WTC11 (cell line): ENCODE data around the gene SLC1A4.

Experiments
- AFF4 ChIP-seq: sonication (generic); formaldehyde crosslinking; IDR thresholded peaks from 2 replicates; pipeline ENCODE4 v1.8.1; 2023; ENCODE audit warnings: mild to moderate bottlenecking, missing genetic modification reagents, borderline replicate concordance
- ATF3 ChIP-seq: sonication (generic); formaldehyde crosslinking; conservative IDR thresholded peaks from 2 replicates; pipeline ENCODE4 v1.8.1; 2022; ENCODE audit warnings: mild to moderate bottlenecking, missing genetic modification reagents
- CTCF ChIP-seq: fragments of 200-600 bp; IDR thresholded peaks from 2 replicates; pipeline ENCODE4 v1.8.0; 2022; ENCODE audit warnings: antibody characterized with exemption
- ETV6 ChIP-seq: sonication (generic); formaldehyde crosslinking; IDR thresholded peaks from 2 replicates; pipeline ENCODE4 v1.8.1; 2022; ENCODE audit warnings: mild to moderate bottlenecking, missing genetic modification reagents
- MYBL2 ChIP-seq: sonication (generic); formaldehyde crosslinking; IDR thresholded peaks from 2 replicates; pipeline ENCODE4 v1.8.1; 2023; ENCODE audit warnings: mild to moderate bottlenecking, moderate library complexity, missing genetic modification reagents
- NFYB ChIP-seq: sonication (generic); formaldehyde crosslinking; conservative IDR thresholded peaks from 2 replicates; pipeline ENCODE4 v1.8.0; 2022; ENCODE audit warnings: low read depth, missing genetic modification reagents
- TP53 ChIP-seq: sonication (generic); formaldehyde crosslinking; IDR thresholded peaks from 2 replicates; pipeline ENCODE4 v1.8.1; 2023; ENCODE audit warnings: mild to moderate bottlenecking, missing genetic modification reagents
- USF1 ChIP-seq: sonication (generic); formaldehyde crosslinking; IDR thresholded peaks from 2 replicates; pipeline ENCODE4 v1.8.0; 2022; ENCODE audit warnings: mild to moderate bottlenecking, missing genetic modification reagents

DNA sequence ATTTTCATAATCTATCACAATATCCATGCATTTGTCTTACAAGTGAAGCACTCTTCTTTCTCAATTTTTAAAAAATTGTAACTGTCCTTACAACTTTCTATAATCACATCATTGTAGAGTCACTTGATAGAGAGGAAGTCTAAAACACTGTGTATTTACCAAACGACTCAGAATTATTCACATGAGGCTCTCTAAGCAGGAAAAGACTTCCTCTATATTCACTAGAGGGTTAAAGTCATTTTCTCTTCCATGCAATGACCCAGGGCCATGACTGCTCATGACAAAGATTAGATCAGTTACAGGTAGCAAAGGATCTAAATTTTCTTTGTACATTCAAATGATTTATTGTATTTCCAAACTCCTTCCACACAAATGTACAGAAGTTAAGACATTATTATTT is 9.0 kb upstream of the SLC1A4 start:
- TF ChIP-seq CTCF (no peak), TP53 (CRISPR knock-in tag) (no peak), ATF3 (CRISPR knock-in tag) (no peak), ETV6 (no peak), USF1 (no peak), AFF4 (CRISPR knock-in tag) (no peak), NFYB (CRISPR knock-in tag) (no peak), MYBL2 (no peak)
